GM23338 (cell line): ENCODE data around the gene HES7. TPM values are rescaled to one million over a fixed set of nuclear protein-coding genes. Genes with fewer than 3 reads are reported as not detected.

Experiments used
- ATAC-seq: fragments of 200-7000 bp; cut with Tn5 transposase; 3 replicates; pipeline ENCODE4 v1.9.1; 2020
- DNase-seq: peaks from one replicate; pipeline ENCODE4 v3.0.0-alpha.2; 2015; ENCODE audit warnings: low spot score
- H2AFZ ChIP-seq: fragments of 200-600 bp; sonication (generic); 2 replicates; pipeline ENCODE4 v1.8.0; 2016; ENCODE audit warnings: antibody characterized with exemption, mild to moderate bottlenecking, moderate library complexity
- H3F3A ChIP-seq: fragments of 200-600 bp; sonication (generic); replicated peaks from 2 replicates; pipeline ENCODE4 v1.8.0; 2017; ENCODE audit warnings: antibody characterized with exemption, mixed run types, low read depth
- H3K27ac ChIP-seq: fragments of 200-600 bp; sonication (generic); 2 replicates; pipeline ENCODE4 v1.6.1; 2016; ENCODE audit warnings: low read depth
- H3K27me3 ChIP-seq: fragments of 200-600 bp; sonication (generic); 2 replicates; pipeline ENCODE4 v1.8.0; 2016; ENCODE audit warnings: mild to moderate bottlenecking, mixed run types, moderate library complexity; ENCODE audit not compliant: insufficient read depth
- H3K36me3 ChIP-seq: fragments of 200-600 bp; sonication (generic); 2 replicates; pipeline ENCODE4 v1.8.0; 2016; ENCODE audit warnings: mild to moderate bottlenecking; ENCODE audit not compliant: insufficient read depth
- H3K4me1 ChIP-seq: fragments of 200-600 bp; sonication (generic); 2 replicates; pipeline ENCODE4 v1.8.0; 2016; ENCODE audit warnings: mild to moderate bottlenecking, moderate library complexity; ENCODE audit not compliant: insufficient read depth
- H3K4me2 ChIP-seq: fragments of 200-600 bp; sonication (generic); 2 replicates; pipeline ENCODE4 v1.7.1; 2017; ENCODE audit warnings: mixed run types
- H3K4me3 ChIP-seq: fragments of 200-600 bp; sonication (generic); 2 replicates; pipeline ENCODE4 v1.6.1; 2016; ENCODE audit warnings: mixed run types
- H3K79me2 ChIP-seq: fragments of 200-600 bp; sonication (generic); replicated peaks from 2 replicates; pipeline ENCODE4 v1.8.0; 2017; ENCODE audit warnings: mild to moderate bottlenecking; ENCODE audit not compliant: insufficient read depth
- H3K9me2 ChIP-seq: fragments of 200-600 bp; sonication (generic); 2 replicates; pipeline ENCODE4 v1.8.0; 2017; ENCODE audit not compliant: insufficient read depth
- H4K20me1 ChIP-seq: fragments of 200-600 bp; sonication (generic); replicated peaks from 2 replicates; pipeline ENCODE4 v1.8.0; 2017; ENCODE audit warnings: mild to moderate bottlenecking; ENCODE audit not compliant: insufficient read depth
- H3K27ac Mint-ChIP-seq: 2 replicates; pipeline ENCODE4 v1.8.0; 2020; ENCODE audit warnings: inconsistent platforms, mild to moderate bottlenecking, moderate library complexity, mixed read lengths
- H3K27me3 Mint-ChIP-seq: 3 replicates; pipeline ENCODE4 v1.8.0; 2022; ENCODE audit warnings: low read depth, mild to moderate bottlenecking, moderate library complexity, mixed read lengths, inconsistent platforms; ENCODE audit not compliant: insufficient read depth, poor library complexity
- H3K36me3 Mint-ChIP-seq: 3 replicates; pipeline ENCODE4 v1.8.0; 2021; ENCODE audit warnings: low read depth, mild to moderate bottlenecking, inconsistent platforms, moderate library complexity, mixed read lengths
- H3K4me1 Mint-ChIP-seq: 3 replicates; pipeline ENCODE4 v1.8.0; 2020; ENCODE audit warnings: mild to moderate bottlenecking, inconsistent platforms, mixed read lengths
- H3K4me3 Mint-ChIP-seq: 3 replicates; pipeline ENCODE4 v1.8.0; 2021; ENCODE audit warnings: moderate library complexity, mild to moderate bottlenecking, inconsistent platforms, mixed read lengths
- H3K9me3 Mint-ChIP-seq: 3 replicates; pipeline ENCODE4 v1.8.0; 2020; ENCODE audit warnings: moderate library complexity, mild to moderate bottlenecking, inconsistent platforms, mixed read lengths
- EZH2 ChIP-seq: fragments of 200-600 bp; sonication (generic); IDR thresholded peaks from one replicate; pipeline ENCODE4 v1.8.0; 2017; ENCODE audit warnings: antibody characterized with exemption, mild to moderate bottlenecking, low read depth; ENCODE audit not compliant: unreplicated experiment
- REST ChIP-seq: IDR thresholded peaks from one replicate; pipeline ENCODE4 v1.6.1; 2018; ENCODE audit warnings: antibody characterized with exemption; ENCODE audit not compliant: unreplicated experiment
- ZNF114 ChIP-seq: fragments of 250-450 bp; sonication (Bioruptor Pico); IDR thresholded peaks from 2 replicates; pipeline ENCODE4 v1.5.0; 2020; ENCODE audit warnings: mild to moderate bottlenecking, moderate library complexity
- ZNF331 ChIP-seq: fragments of 250-450 bp; sonication (Bioruptor Pico); IDR thresholded peaks from 2 replicates; pipeline ENCODE4 v1.5.0; 2020; ENCODE audit warnings: low read depth, mild to moderate bottlenecking, moderate library complexity
- polyA plus RNA-seq: library from polyadenylated mRNA; unstranded; fragments of >200 nt; fragmentation: Nextera tagmentation; extraction: Ambion mirVana; gene quantifications from 2 replicates; pipeline ENCODE4 v1.2.1, GENCODE V29; 2016
- total RNA-seq: library from RNA; depleted of rRNA; stranded (reverse); fragments of >200 nt; shearing (Covaris generic); gene quantifications from 2 replicates; pipeline ENCODE4 v1.2.3, GENCODE V29; 2014
- TF ChIP-seq, protein P1 (sequence below): fragments of 250-450 bp; sonication (Bioruptor Pico); IDR thresholded peaks from 2 replicates; pipeline ENCODE4 v1.5.0; 2020; ENCODE audit warnings: mild to moderate bottlenecking, moderate library complexity

The HES7 gene
- total and polyA plus RNA-seq, 2 experiments from 2014 or later, result 0.14 TPM; not detected in 1

DNA sequence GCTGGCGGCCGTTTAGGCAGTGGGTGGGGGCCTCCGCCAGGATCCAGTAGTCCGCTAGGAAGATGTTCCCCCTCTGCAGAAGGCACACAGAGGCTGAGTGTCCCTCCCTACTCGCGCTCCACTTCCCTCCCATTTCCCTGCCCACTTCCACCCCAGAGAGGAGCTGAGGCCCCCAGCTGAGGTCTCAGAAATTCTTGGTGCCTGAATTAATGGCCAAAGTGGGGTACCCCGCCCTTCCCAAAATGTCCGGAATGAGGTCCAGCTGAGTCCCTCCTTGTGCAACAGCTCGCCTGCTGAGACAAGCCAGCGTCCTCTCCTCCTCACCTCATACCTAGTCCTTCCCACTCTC lies 13.5 kb downstream of the HES7 start:
- no peak for DNase-seq
- peaks cover 80% of the 10 kb centered on the region for H3K27me3 ChIP-seq
- no peak for ATAC-seq
- Mint-ChIP-seq H3K36me3 (no peaks in the 10 kb centered on the region), H3K27me3 (peaks cover 53% of the 10 kb centered on the region), H3K4me3 (peak overlapping the region; percentile 59), H3K4me1 (peaks cover 16% of the 10 kb centered on the region), H3K27ac (no peak overlapping the region), H3K9me3 (no peaks in the 10 kb centered on the region)
- 0 out of 2 replicates have a peak overlapping the region, but pooled peaks have one; percentile 59 for H2AFZ ChIP-seq
- H3K36me3 ChIP-seq, result no peaks in the 10 kb centered on the region
- peak overlapping the region; percentile 81 for H3K4me3 ChIP-seq
- no peak overlapping the region for H3K27ac ChIP-seq
- no peak for TF ChIP-seq ZNF114
- no peak for TF ChIP-seq EZH2
- no peak for TF ChIP-seq ZNF331 (CRISPR knock-in tag)
- TF ChIP-seq, protein P1, sequence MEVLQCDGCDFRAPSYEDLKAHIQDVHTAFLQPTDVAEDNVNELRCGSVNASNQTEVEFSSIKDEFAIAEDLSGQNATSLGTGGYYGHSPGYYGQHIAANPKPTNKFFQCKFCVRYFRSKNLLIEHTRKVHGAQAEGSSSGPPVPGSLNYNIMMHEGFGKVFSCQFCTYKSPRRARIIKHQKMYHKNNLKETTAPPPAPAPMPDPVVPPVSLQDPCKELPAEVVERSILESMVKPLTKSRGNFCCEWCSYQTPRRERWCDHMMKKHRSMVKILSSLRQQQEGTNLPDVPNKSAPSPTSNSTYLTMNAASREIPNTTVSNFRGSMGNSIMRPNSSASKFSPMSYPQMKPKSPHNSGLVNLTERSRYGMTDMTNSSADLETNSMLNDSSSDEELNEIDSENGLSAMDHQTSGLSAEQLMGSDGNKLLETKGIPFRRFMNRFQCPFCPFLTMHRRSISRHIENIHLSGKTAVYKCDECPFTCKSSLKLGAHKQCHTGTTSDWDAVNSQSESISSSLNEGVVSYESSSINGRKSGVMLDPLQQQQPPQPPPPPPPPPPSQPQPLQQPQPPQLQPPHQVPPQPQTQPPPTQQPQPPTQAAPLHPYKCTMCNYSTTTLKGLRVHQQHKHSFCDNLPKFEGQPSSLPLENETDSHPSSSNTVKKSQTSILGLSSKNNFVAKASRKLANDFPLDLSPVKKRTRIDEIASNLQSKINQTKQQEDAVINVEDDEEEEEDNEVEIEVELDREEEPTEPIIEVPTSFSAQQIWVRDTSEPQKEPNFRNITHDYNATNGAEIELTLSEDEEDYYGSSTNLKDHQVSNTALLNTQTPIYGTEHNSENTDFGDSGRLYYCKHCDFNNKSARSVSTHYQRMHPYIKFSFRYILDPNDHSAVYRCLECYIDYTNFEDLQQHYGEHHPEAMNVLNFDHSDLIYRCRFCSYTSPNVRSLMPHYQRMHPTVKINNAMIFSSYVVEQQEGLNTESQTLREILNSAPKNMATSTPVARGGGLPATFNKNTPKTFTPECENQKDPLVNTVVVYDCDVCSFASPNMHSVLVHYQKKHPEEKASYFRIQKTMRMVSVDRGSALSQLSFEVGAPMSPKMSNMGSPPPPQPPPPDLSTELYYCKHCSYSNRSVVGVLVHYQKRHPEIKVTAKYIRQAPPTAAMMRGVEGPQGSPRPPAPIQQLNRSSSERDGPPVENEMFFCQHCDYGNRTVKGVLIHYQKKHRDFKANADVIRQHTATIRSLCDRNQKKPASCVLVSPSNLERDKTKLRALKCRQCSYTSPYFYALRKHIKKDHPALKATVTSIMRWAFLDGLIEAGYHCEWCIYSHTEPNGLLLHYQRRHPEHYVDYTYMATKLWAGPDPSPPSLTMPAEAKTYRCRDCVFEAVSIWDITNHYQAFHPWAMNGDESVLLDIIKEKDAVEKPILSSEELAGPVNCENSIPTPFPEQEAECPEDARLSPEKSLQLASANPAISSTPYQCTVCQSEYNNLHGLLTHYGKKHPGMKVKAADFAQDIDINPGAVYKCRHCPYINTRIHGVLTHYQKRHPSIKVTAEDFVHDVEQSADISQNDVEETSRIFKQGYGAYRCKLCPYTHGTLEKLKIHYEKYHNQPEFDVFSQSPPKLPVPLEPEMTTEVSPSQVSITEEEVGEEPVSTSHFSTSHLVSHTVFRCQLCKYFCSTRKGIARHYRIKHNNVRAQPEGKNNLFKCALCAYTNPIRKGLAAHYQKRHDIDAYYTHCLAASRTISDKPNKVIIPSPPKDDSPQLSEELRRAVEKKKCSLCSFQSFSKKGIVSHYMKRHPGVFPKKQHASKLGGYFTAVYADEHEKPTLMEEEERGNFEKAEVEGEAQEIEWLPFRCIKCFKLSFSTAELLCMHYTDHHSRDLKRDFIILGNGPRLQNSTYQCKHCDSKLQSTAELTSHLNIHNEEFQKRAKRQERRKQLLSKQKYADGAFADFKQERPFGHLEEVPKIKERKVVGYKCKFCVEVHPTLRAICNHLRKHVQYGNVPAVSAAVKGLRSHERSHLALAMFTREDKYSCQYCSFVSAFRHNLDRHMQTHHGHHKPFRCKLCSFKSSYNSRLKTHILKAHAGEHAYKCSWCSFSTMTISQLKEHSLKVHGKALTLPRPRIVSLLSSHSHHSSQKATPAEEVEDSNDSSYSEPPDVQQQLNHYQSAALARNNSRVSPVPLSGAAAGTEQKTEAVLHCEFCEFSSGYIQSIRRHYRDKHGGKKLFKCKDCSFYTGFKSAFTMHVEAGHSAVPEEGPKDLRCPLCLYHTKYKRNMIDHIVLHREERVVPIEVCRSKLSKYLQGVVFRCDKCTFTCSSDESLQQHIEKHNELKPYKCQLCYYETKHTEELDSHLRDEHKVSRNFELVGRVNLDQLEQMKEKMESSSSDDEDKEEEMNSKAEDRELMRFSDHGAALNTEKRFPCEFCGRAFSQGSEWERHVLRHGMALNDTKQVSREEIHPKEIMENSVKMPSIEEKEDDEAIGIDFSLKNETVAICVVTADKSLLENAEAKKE, result no peak
- no peaks in the 10 kb centered on the region for H3K9me2 ChIP-seq
- no peaks in the 10 kb centered on the region for H4K20me1 ChIP-seq
- H3K4me1 ChIP-seq, result no peaks in the 10 kb centered on the region
- peak overlapping the region; percentile 96 for H3K4me2 ChIP-seq
- no peaks in the 10 kb centered on the region for H3F3A ChIP-seq
- H3K79me2 ChIP-seq, result no peaks in the 10 kb centered on the region

DNA sequence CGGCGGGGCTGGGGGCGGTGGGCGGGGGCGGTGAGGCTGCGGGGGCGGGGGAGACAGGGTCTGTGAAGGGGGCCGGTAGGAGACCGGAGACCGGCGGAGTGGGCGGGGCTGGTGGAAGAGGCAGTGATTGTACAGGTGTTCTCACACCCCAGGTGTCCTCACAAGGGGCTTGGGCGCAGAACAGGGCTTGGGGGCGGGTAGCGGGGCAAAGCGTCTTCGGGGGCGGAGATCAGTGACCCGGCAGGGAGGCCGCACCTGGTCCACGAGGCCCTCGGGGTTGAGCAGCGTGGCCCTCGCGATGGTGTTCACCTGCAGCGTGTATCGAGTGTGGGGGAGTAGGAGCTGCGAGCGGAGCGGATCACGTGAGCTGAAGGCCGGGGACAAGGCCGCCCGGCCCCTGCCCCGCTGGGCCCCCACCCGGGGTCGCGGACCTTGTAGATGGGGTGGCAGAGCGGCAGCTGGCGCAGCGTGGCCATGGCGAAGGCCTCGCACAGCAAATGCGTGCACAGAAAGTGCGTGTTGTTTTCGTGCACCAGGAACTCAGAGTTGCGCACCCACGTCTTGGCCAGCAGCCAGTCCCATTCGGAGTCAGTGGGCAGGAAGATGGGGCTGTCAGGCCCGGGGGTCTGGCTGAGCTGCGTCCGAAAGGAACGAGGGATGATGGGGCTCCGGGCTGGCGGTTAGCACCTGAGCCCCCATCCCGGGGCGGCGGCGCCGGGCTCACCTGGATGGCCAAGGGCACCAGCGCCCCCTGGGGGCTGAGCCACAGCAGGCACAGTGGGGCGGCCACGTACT lies 14.0 kb downstream of the HES7 start:
- peak overlapping the region; percentile 81 for H3K4me3 ChIP-seq
- H4K20me1 ChIP-seq, result no peaks in the 10 kb centered on the region
- no peaks in the 10 kb centered on the region for H3K36me3 Mint-ChIP-seq
- peak; percentile 91 for DNase-seq
- no peaks in the 10 kb centered on the region for H3K4me1 ChIP-seq
- peaks cover 20% of the 10 kb centered on the region for H3K4me1 Mint-ChIP-seq
- H3K9me3 Mint-ChIP-seq, result no peaks in the 10 kb centered on the region
- H3F3A ChIP-seq, result no peaks in the 10 kb centered on the region
- peak; percentile 93 for ATAC-seq
- H3K9me2 ChIP-seq, result no peaks in the 10 kb centered on the region
- no peaks in the 10 kb centered on the region for H3K79me2 ChIP-seq
- peaks cover 74% of the 10 kb centered on the region for H3K27me3 ChIP-seq
- peaks cover 49% of the 10 kb centered on the region for H3K27me3 Mint-ChIP-seq
- H2AFZ ChIP-seq, result peak overlapping the region; percentile 99
- peak overlapping the region; percentile 77 for H3K4me3 Mint-ChIP-seq
- H3K4me2 ChIP-seq, result peak overlapping the region; percentile 96
- H3K27ac Mint-ChIP-seq, result no peak overlapping the region
- H3K36me3 ChIP-seq, result no peaks in the 10 kb centered on the region
- no peak overlapping the region for H3K27ac ChIP-seq
- no peak for TF ChIP-seq ZNF331 (CRISPR knock-in tag)
- TF ChIP-seq EZH2, result peak; percentile 50
- no peak for TF ChIP-seq REST
